ENCODE data around the gene INSRR.

The INSRR gene

GRCh38 chr1:156803086-156803851 is 55.6 kb downstream of the INSRR start:
- DNase-seq, result no peak

DNA sequence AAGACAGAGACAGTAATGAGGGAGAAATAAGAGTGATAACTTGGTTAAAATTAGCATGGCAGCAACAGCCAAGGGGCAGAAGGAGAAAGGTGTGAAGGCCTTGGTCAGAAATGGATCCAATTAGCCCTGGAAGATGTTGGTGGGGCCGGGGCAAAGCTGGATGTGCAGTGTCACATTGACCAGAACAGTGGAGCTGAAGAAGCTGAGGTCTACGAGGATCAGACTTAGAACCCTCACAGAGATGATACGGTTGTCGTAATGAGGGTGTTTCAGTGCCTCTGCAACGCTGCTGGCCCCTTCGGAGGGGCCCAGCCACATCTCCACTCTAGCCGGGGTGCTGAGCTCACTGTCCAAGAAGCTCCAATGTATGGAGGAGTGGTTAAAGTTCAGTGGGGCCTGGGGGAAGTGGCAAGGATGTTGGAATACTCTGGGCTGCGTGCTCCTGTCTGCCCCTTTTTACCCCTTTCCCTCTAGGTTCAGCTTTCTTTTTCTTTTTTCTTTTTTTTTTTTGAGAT is 56.4 kb downstream of the INSRR start:
- no peak for DNase-seq

DNA sequence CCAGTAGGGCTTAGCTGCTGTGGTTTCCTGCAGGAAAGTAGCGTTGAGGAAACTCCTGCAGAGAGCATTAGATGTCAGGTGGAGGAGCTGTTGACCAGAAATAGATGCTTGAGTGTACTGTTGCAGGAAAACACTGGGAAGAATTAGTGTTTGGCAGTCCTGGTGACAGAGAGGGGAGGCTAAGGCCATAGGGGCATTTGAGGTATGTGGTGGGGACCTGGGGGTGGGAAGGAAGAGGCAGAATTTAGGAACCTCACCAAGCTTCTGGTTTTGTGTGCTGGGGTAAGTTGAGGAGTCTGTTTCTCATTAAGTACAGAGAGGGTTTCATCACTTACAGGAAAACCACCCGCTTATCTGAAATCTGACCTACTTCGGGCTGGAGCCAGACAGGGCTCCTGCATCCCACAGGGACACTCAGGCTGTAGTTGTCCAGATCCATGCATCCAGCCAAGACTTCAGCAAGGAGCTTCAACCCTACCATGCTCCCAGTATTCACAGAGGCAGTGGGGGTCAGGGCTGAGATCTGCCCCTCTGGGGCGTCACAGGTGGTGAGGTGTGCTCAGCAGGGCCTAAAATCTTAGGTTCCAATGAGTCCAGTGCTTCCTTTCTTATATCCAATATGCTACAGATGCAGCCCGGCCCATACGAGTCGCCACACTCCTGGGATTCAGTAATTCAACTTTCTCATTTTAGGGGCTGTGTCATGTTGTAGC is 57.4 kb downstream of the INSRR start:
- no peak for DNase-seq

- DNase-seq, result peak; percentile 78
These were observed 61.6 kb downstream of the INSRR start for GRCh38 chr1:156797212-156797871.

- no peak for DNase-seq
These were observed 62.4 kb downstream of the INSRR start for GRCh38 chr1:156796340-156797097.

DNA sequence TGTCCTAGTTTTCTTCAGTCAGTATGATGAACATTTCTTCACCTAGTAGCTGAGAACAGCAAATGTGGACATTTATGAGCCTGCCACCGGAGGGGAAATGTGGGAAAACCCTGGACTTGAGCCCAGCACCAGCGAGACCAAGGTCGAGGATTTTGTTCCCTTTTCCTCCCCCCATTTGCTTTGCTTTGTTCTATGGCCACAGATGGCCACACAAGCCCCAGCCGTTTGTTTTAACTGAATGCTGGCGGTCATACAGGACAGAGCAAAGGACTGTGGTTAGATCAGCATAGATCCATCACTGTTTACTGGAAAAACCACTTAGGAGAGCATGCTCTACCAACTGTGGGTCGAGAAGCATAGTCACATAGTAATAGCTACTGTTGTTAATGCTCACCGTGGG is 63.1 kb downstream of the INSRR start:
- DNase-seq, result no peak

DNA sequence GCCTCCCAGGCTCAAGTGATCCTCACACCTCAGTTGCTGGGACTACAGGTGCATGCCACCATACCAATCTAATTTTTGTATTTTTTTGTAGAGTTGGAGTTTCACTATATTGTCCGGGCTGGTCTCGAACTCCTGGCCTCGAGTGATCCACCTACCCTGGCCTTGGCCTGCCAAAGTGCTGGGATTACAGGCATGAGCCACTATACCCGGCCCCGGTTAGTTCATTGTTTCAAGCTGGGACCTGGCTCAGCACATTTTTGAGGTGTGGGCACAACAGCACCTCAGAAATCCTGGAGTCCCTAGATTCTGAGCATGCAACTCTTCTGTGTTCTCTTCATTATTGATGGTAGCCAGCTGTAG is 63.6 kb downstream of the INSRR start:
- DNase-seq, result no peak

DNA sequence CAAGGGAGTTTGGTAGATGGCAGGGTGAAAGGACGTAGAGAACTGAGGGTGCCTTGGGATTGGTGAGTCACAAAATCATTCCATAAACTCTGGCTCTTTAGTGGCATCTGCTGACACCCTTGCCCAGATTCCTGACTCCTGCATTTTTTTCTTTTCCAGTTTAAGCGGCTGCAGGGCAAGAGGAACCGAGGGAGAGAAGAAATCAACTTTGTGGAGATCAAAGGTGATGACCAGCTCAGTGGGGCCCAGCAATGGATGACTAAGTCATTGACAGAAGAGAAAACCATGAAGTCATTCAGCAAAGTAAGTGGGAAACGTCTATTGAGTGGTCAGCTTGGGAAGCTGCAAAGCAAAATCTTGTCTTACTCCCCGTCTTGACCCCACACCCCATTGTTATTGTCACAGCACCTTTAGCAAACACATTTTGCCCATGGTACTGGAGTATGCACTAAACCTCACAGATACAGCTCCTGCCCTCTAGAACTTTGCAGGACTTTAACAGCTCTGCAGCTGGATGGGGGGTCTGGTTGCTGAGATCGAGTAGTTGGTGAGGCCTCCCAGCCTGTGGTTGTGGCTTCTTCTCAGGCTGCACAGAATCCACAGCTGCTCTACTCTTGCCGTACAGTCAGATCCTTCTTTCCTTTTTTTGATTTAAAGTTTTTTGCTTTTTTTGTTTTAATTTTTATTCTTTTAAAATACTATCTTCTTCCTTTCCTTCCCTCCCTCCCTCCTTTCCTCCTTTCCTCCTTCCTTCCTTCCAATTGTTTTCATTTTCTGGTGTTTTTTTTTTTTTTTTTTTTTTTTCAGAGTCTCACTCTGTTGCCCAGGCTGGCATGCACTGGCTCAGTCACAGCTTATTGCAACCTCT is 64.2 kb downstream of the INSRR start:
- no peak for DNase-seq
